ENCODE measurements around the gene CACNA1D. TPM values are rescaled to one million over a fixed set of nuclear protein-coding genes. Genes with fewer than 3 reads are reported as not detected.

The CACNA1D gene
- total RNA-seq, 2 donors from 2014 or later = 0.68 to 1.5 TPM

DNA sequence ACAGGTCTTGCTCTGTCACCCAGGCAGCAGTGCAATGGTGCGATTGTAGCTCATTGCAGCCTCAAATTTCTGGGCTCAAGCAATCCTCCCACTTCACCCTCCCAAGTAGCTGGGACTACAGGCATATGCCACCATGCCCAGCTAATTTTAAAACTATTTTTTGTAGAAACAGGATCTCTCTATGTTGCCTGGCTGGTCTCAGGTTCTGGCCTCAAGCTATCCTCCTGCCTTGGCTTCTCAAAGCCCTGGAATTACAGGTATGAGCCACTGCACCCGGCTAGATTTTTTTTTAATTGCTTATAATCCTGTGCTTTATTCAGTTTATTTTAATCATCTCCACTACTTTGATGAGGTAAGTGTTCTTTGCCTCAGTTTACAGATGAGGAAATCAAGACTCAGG is 195.3 kb downstream of the CACNA1D start:
- TF ChIP-seq, protein P1, sequence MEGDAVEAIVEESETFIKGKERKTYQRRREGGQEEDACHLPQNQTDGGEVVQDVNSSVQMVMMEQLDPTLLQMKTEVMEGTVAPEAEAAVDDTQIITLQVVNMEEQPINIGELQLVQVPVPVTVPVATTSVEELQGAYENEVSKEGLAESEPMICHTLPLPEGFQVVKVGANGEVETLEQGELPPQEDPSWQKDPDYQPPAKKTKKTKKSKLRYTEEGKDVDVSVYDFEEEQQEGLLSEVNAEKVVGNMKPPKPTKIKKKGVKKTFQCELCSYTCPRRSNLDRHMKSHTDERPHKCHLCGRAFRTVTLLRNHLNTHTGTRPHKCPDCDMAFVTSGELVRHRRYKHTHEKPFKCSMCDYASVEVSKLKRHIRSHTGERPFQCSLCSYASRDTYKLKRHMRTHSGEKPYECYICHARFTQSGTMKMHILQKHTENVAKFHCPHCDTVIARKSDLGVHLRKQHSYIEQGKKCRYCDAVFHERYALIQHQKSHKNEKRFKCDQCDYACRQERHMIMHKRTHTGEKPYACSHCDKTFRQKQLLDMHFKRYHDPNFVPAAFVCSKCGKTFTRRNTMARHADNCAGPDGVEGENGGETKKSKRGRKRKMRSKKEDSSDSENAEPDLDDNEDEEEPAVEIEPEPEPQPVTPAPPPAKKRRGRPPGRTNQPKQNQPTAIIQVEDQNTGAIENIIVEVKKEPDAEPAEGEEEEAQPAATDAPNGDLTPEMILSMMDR (IDR thresholded peaks at IDR 0.05) = no peak

DNA sequence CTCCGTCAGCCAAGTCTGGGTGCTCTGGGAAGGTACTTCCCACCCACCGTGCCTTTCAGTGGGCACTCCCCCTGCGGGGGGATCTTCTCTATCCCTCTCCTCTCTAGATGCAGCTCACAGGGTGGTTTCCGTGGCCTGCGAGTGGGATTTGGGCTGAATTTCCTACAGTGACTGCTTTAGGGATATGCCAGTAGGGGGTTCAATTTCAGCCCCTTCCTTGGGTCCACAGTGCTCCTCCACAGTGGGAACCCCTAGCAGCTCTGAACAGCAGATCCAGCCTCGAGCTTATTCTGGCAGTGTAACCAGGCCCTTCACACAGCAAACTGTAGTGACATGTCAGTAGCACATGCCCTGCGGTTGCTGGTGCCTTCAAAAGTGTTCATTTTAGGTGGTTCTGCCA is 196.1 kb downstream of the CACNA1D start:
- H3K4me1 ChIP-seq (ENCODE audit: control insufficient read depth in 1 of 2, low read depth in 2 of 2) = no peaks in the 10 kb centered on the region
- H3K27me3 ChIP-seq (replicated peaks; ENCODE audit: insufficient read depth) = no peaks in the 10 kb centered on the region
- H3K9me3 ChIP-seq = no peaks in the 10 kb centered on the region
- TF ChIP-seq, protein P1 (IDR thresholded peaks at IDR 0.05) = no peak
- H3K27ac ChIP-seq = no peak overlapping the region
- no peak for DNase-seq (ENCODE audit: low spot score)
- ATAC-seq (ENCODE audit: insufficient number of reproducible peaks, low FRiP score, low read depth) = no peak
- no peak overlapping the region for H3K4me3 ChIP-seq
- no peaks in the 10 kb centered on the region for H3K36me3 ChIP-seq

More for the DNA sequence above, 195.3 kb downstream of the CACNA1D start:
- Histone ChIP-seq H3K4me1 (ENCODE audit: control insufficient read depth in 1 of 2, low read depth in 2 of 2) (no peaks in the 10 kb centered on the region), H3K9me3 (no peaks in the 10 kb centered on the region), H3K36me3 (no peaks in the 10 kb centered on the region), H3K27ac (no peak overlapping the region), H3K27me3 (replicated peaks; ENCODE audit: insufficient read depth) (no peaks in the 10 kb centered on the region), H3K4me3 (no peak overlapping the region)
- ATAC-seq (ENCODE audit: insufficient number of reproducible peaks, low FRiP score, low read depth) (no peak), DNase-seq (ENCODE audit: low spot score) (no peak)

DNA sequence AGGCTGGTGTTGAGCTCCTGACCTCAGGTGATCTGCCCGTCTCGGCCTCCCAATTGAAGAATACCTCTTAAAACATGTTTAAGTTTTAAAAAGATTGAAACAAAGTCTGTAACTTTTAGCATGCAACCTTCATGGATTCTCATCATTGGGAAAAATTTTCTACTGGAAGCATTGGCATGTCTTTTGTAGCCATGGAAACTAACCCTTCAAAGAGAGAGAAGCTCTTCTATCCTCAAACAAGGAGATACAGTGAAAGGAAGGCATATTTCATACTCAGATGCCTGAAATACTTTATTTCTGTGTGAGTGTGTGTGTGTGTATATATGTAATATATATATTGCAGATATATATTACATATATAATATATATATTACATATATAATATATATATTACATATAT is 196.9 kb downstream of the CACNA1D start:
- no peaks in the 10 kb centered on the region for H3K27me3 ChIP-seq (replicated peaks; ENCODE audit: insufficient read depth)
- no peak for ATAC-seq (ENCODE audit: insufficient number of reproducible peaks, low FRiP score, low read depth)
- no peak overlapping the region for H3K27ac ChIP-seq
- TF ChIP-seq, protein P1 (IDR thresholded peaks at IDR 0.05) = no peak
- no peak for DNase-seq (ENCODE audit: low spot score)
- H3K36me3 ChIP-seq = no peaks in the 10 kb centered on the region
- no peak overlapping the region for H3K4me3 ChIP-seq
- H3K4me1 ChIP-seq (ENCODE audit: control insufficient read depth in 1 of 2, low read depth in 2 of 2) = no peaks in the 10 kb centered on the region
- no peaks in the 10 kb centered on the region for H3K9me3 ChIP-seq

DNA sequence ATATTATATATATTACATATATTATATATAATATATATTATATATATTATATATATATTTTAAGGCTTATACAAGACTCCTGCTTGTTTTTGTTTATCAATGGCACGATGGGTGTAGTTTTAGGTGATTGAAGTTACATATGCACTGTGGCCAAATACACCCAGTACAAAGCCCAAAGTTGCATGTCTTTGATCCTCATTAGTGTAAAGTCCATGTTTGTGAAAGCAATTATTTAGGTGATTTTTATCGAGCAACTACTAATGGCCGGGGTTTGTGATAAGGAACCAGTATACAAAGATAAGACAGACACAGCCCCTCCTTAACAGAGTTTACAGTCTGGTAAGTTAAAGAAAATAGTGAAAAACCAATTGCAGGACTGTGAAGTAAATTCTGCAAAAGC is 197.5 kb downstream of the CACNA1D start:
- TF ChIP-seq, protein P1 (IDR thresholded peaks at IDR 0.05) = no peak
- no peak for DNase-seq (ENCODE audit: low spot score)
- ATAC-seq (ENCODE audit: insufficient number of reproducible peaks, low FRiP score, low read depth) = no peak
- no peaks in the 10 kb centered on the region for H3K27me3 ChIP-seq (replicated peaks; ENCODE audit: insufficient read depth)
- H3K36me3 ChIP-seq = no peaks in the 10 kb centered on the region
- no peak overlapping the region for H3K27ac ChIP-seq
- H3K4me1 ChIP-seq (ENCODE audit: control insufficient read depth in 1 of 2, low read depth in 2 of 2) = no peaks in the 10 kb centered on the region
- H3K4me3 ChIP-seq = no peak overlapping the region
- H3K9me3 ChIP-seq = no peaks in the 10 kb centered on the region

DNA sequence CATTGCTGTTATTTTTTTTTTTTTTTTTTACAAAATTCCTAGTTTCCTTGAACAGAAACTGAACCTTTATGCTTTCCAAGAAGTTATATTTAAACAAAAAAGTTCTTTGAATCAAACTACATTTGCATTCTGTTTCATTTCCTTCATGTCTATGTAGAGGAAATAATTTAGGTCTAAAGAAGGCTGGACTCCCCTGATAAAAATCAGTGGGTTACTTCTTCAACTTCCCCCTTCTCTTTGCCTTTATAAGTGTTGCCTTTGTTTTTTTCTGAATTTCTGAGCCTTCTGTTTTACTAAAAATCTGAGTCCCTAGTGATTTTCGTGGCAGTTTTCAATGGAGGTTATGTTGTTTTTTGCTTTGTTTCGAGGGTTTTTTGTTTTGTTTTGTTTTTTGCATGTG is 199.0 kb downstream of the CACNA1D start:
- no peak for DNase-seq (ENCODE audit: low spot score)
- TF ChIP-seq, protein P1 (IDR thresholded peaks at IDR 0.05) = no peak

More for the DNA sequence above, 199.0 kb downstream of the CACNA1D start:
- no peak overlapping the region for H3K27ac ChIP-seq
- H3K4me1 ChIP-seq (ENCODE audit: control insufficient read depth in 1 of 2, low read depth in 2 of 2) = no peaks in the 10 kb centered on the region
- H3K36me3 ChIP-seq = no peaks in the 10 kb centered on the region
- H3K4me3 ChIP-seq = no peak overlapping the region
- ATAC-seq (ENCODE audit: insufficient number of reproducible peaks, low FRiP score, low read depth) = no peak
- no peaks in the 10 kb centered on the region for H3K27me3 ChIP-seq (replicated peaks; ENCODE audit: insufficient read depth)
- no peaks in the 10 kb centered on the region for H3K9me3 ChIP-seq

Data from thoracic aorta (tissue), 2 donors.